GM19372 (cell line): ENCODE data around the gene CHMP4B.

Source experiments
- ATAC-seq: cut with Tn5 transposase; IDR thresholded peaks from one replicate; pipeline ENCODE4 v1.9.1; 2021; ENCODE audit warnings: mild to moderate bottlenecking, low read depth, moderate library complexity; ENCODE audit not compliant: unreplicated experiment

The CHMP4B gene

DNA sequence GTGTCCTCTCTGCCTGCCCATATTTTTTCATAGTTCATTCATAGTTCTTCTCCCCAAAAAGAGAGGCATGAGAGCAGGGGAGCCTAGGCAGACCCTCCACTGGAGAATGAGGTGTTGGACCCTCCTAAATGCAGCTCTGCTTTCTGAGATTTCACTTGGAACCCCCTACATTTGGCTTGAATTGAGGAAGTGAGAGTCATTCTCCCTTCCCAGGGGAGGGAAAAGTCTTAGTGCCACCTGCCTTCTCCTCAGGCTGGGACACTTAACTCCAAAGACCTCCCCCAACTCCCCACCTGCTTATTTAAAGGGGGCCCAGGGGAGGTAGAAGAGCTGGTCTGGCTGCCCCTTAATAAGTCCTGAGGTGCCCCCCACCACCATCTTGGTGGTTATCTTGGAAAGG is 78.2 kb downstream of the CHMP4B start:
- no peak for ATAC-seq

DNA sequence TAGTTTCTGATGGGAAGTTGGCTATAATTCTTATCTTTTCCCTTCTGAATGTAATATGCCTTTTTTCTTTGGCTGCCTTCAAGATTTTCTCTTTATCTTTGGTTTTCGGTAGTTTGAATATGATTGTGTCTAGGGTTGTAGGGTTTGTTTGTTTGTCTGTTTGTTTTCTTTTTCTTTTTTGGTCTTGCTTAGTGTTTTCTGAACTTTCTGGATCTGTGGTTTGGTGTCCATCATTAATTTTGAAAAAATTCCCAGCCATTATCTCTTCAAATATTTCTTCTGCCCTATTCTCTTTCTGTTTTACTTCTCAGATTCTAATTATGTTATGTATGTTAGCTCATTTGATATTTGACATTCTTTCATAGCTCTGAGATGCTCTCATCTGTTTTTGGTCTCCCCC is 79.4 kb downstream of the CHMP4B start:
- no peak for ATAC-seq

- no peak for ATAC-seq
These were observed 82.2 kb downstream of the CHMP4B start for GRCh38 chr20:33893314-33893713.

DNA sequence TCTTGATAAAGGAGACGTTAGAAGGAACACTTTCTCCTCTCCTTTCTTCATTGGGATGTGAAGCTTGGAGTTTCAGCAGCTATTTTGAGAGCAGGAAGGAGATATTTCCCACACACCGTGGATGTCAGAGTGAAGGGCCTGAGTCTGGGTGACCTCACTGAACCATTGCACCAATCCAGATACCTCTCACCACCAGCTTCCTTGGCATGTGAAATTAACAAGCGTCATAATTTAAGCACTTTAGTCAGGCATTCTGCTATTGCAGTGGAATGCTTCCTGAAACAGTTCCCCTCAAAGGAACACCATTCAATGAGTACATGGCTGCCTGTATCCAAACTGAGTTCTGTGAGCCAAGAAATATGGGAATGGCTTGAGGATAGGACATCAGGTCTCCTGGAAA is 83.7 kb downstream of the CHMP4B start:
- ATAC-seq, result no peak

- no peak for ATAC-seq
These were observed 85.4 kb downstream of the CHMP4B start for GRCh38 chr20:33896509-33896908.

DNA sequence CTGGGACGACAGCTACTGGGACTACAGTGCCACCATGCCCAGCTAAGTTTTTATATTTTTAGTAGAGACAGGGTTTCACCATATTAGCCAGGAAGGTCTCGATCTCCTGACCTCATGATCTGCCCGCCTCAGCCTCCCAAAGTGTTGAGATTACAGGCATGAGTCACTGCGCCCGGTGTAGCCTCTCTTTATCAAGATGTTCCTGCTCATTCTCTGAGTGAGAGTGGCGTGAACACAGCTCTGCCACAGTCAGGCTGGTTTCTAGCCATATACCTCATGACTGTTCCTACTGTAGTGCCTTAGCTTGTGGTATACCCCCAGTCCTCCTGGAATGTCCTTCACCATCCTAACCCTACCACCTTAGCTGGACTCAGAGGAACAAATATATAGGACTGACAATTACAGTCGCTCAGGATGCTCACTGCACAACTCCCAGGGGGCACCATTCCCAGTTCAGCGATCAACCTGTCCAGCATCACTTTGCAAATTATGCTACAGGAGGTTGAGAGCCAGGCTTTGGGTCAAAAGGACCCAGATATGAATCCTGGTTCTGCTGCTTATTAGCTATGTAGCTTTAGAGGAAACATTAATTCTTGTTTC is 86.3 kb downstream of the CHMP4B start:
- ATAC-seq, result no peak

GRCh38 chr20:33899106-33899505 is 88.0 kb downstream of the CHMP4B start:
- no peak for ATAC-seq

- ATAC-seq, result no peak
These were observed 89.5 kb downstream of the CHMP4B start for GRCh38 chr20:33900521-33901131.

DNA sequence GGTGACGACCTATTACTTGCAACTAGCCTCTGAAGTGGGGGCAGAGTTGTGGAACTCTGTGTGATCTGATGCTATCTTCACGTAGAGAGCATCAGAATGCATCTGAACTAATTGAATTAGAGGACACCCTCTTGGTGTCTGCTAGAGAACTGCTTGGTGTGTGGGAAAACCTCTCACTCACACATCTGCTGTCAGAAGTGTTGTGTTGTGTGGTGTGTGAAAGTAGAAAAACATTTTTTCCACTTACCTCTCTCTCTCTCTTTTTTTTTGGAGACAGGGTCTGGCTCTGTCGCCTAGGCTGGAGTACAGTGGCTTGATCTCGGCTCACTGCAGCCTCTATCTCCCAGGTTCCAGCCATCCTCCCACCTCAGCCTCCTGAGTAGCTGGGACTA is 90.0 kb downstream of the CHMP4B start:
- no peak for ATAC-seq

DNA sequence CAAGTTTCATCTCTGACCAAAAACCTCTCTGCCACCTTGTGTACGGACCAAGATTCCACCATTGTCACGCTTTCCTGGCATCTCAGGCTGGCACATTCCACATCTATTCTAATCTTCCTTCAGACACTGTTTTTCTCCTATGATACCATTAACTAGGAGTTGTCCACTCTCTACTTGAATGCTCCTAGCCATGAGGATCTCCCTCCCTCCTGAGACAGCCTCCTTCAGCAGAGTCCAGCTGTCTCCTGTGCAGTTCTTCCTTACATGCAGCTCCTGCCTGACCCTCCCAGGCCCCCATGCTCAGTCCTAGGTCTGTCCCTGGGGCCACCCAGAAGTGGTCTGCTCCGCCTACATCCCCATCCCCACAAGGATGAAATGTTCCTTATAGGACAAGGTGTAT is 90.9 kb downstream of the CHMP4B start:
- ATAC-seq, result no peak
